ENCODE data around the gene CTTN.

The CTTN gene

GRCh38 chr11:70410276-70411205 is 12.2 kb downstream of the CTTN start:
- DNase-seq (ENCODE audit: low read depth) = no peak

GRCh38 chr11:70411713-70412452 is 13.6 kb downstream of the CTTN start:
- no peak for DNase-seq (ENCODE audit: low read depth)

DNA sequence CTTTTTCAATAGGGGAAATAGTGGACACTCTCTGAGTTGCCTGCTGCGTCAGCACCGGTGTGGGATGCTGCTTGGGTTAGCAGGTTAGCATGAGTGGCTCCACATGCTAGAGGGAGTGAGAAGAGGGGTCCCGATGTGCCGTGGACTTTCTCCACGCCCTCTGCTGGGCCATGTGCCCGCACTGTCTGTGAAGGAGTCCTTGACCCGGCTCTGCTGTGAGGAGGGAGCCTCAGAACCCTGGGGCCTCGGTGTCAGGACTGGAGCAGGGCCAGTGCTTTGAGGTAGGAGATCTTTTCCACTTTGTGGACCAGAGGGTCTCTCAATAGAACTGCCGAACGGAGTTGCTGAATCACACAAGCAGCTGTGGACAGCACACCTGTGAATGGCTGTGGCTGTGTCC is 14.8 kb downstream of the CTTN start:
- DNase-seq (ENCODE audit: low read depth) = no peak

GRCh38 chr11:70414341-70415100 is 16.2 kb downstream of the CTTN start:
- DNase-seq (ENCODE audit: low read depth) = no peak

GRCh38 chr11:70415191-70415590 is 16.9 kb downstream of the CTTN start:
- peak; percentile 55 for DNase-seq (ENCODE audit: low read depth)

DNA sequence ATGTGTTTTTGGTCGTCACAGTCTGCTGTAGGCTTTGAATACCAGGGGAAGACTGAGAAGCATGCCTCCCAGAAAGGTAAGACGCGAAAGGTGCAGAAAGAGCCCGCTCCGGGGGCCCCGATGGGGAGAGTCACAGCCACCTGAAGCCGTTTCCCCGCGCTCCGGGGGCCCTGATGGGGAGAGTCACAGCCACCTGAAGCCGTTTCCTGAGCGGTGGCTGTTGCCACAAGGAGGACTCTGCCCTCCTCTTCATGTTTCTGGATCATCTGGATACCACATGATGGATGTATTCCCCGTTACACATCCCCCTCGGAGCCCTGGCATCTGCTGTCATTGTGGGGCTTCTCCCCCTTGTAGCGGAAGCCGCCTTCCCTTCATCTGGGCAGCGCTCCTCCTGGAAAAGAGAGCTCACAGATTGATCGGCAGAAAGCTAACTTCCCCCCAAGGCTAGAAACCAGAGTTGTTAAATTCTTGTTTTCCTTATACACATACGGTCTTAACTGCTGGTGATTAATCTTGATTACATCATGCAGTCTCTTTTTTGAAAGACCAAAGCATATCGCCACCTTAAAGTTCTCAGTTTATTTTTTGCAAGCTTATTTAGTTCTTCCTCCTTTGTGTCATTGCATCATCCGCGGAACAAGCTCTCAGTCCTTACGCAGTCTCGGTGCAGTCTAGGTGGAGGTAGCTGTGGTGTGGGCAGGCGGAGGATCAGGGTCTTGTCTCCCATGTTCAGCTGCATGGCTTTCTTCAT is 17.5 kb downstream of the CTTN start:
- DNase-seq (ENCODE audit: low read depth) = peak; percentile 63

DNA sequence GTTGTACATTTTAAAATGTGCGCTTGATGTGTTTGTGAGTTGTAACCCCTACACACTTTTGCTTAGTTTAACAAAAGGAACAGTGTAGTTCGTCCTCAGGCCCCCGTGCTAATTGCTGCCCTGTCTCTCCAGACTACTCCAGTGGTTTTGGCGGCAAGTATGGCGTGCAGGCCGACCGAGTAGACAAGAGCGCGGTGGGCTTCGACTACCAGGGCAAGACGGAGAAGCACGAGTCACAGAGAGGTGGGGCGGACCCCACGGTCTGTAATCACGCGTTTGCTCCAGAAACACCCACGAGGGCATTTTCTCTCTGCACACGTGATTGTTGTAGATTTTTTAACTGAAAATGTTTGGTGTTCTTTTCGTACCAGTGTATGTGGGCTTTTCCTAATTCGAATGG is 18.6 kb downstream of the CTTN start:
- no peak for DNase-seq (ENCODE audit: low read depth)

- DNase-seq (ENCODE audit: low read depth) = no peak
Measured at GRCh38 chr11:70418130-70418529, 19.8 kb downstream of the CTTN start.

GRCh38 chr11:70419307-70420007 is 21.1 kb downstream of the CTTN start:
- no peak for DNase-seq (ENCODE audit: low read depth)

GRCh38 chr11:70420008-70420464 is 21.7 kb downstream of the CTTN start:
- DNase-seq (ENCODE audit: low read depth) = no peak

DNA sequence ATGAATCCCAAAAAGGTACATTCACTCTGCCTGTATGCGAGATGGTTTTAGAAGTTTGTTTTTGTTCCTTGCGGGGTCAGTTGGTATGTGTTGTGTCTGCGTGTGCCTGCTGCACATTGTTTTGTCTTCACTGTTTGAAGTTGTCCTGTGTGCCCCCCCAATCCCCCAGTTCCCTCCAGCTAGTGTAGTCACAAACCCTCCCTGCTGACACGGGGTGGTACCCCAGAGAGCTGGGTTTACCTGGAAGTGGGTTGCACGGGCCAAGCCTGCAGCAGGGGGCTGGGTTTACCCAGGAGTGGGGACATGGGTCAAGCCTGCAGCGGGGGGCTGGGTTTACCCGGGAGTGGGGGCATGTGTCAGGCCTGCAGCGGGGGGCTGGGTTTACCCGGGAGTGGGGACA is 22.2 kb downstream of the CTTN start:
- no peak for DNase-seq (ENCODE audit: low read depth)

GRCh38 chr11:70421123-70421522 is 22.8 kb downstream of the CTTN start:
- DNase-seq (ENCODE audit: low read depth) = no peak

DNA sequence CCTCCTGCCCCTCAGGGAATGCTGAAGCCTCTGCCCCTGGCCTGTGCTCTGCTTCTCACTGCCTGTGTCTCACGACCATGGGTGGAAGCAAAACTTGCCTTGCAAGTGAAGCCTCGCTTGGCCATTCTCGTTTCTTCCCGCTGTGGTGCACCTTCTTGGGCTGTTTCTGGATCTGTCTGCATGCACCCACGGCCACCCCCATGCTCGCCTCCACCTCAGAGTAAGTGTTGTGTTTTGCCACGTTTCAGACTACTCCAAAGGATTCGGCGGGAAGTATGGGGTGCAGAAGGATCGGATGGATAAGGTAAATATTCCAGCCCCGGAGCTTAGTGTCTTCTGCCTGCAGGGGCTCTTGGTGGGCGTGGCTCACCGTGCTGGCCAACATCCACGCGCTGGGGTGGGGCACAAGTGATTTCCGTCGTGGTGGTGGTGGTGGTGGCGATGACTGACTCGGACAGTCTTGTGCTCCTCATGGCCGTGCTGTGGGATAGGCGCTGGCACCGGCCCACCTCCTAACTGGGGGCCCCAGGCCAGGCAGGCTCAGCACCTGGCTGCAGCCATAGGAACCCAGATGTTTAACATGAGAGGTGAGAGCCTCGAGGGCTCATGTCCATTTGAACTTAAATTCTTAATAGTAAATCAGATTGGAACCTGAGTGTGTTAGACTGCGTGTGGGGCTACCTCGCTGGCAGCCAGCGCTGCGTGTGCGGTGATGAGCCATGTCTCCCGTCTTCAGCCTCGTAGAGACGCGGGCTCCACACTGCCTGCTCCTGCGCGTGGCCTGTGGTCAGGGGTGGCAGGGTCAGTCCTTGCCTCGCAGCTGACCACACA is 24.6 kb downstream of the CTTN start:
- no peak for DNase-seq (ENCODE audit: low read depth)

- peak; percentile 26 for DNase-seq (ENCODE audit: low read depth)
Measured at GRCh38 chr11:70423523-70424505, 25.5 kb downstream of the CTTN start.

GRCh38 chr11:70424765-70425344 is 26.5 kb downstream of the CTTN start:
- DNase-seq (ENCODE audit: low read depth) = no peak

- no peak for DNase-seq (ENCODE audit: low read depth)
Measured at GRCh38 chr11:70427436-70427835, 29.1 kb downstream of the CTTN start.

DNA sequence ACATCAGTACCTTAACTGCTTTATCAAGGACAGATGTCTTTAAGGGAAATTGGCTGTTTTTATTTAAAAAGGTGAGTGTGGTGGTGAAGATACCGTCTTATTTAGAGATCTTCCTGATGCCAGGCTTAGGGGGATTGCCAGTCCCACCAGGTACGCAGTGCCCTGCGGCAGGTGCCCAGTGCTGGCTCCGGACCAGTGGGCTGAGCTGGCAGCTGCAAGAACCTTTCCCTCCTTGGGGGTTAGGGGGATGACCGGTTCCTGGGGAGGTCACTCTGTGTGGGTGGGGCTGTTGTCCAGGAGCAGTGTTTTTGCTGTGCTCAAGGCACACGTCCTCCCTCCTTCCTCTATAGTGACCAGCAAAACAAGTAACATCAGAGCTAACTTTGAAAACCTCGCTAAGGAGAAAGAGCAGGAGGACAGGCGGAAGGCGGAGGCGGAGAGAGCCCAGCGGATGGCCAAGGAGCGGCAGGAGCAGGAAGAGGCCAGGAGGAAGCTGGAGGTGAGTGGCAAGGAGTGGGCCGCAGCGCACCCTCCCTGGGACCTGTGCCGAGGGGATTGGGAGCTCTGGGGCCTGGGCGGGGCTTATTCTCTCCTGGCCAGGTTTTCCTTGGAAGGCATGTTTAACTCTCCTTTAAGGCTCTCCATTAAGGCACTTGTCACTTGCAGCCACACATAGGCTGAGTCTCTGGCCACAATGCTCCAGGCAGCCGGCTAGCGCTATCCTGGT is 30.5 kb downstream of the CTTN start:
- DNase-seq (ENCODE audit: low read depth) = no peak

- no peak for DNase-seq (ENCODE audit: low read depth)
Measured at GRCh38 chr11:70429428-70429705, 31.0 kb downstream of the CTTN start.

Data from fibroblast of the conjunctiva (primary cell).